T47D (cell line): ENCODE measurements around the gene SYNM.
A peak's percentile ranks its signal among the peaks of the same experiment; 100 is the strongest.

Experiments used
- DNase-seq, 2 experiments: peaks; one replicate each; pipeline versions ENCODE4 v3.0.0 to v3.0.0-alpha.2; 2011 to 2012; ENCODE audit warnings: low read depth in 1 of 2, low spot score in 1 of 2
- JUND ChIP-seq: IDR thresholded peaks from 2 replicates; pipeline ENCODE4 v1.6.1; 2012; ENCODE audit warnings: low read depth
- in situ Hi-C: cut with HindIII; loops from 2 replicates; pipeline ENCODE4 v1.10.0; 2016; ENCODE audit warnings: low sequenced_read_pairs, low pct_unique_long_range_greater_than_20kb

The SYNM gene

GRCh38 chr15:99134317-99134821, 29.5 kb downstream of the SYNM start:
- DNase-seq = no peak
- in situ Hi-C loops = no loop called here
- no peak for TF ChIP-seq JUND

GRCh38 chr15:99135194-99135593, 30.3 kb downstream of the SYNM start:
- DNase-seq = no peak
- in situ Hi-C loops = no loop called here
- TF ChIP-seq JUND = no peak

DNA sequence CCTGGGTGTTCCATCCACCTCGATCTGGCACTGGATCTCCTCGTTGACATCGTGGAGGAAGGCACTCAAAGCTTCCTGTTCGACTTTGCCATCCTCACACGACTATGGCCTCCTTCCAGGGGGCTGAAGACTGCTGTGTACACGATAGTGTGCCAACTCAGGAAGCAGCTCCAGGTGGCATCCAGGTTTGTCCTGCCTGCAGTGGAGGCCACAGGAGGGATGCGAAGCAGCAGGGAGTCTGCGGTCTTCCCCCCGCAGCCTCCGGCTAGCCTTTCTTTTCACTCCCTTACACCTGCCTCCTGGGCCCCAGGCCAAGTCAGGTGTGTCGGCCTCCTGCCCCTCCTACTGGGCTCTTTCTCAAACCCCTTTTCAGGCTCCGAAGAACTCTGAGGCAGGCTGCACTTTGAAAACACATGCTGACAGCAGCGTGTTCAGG, 32.2 kb downstream of the SYNM start:
- TF ChIP-seq JUND = no peak
- in situ Hi-C loops = no loop called here
- DNase-seq = no peak

DNA sequence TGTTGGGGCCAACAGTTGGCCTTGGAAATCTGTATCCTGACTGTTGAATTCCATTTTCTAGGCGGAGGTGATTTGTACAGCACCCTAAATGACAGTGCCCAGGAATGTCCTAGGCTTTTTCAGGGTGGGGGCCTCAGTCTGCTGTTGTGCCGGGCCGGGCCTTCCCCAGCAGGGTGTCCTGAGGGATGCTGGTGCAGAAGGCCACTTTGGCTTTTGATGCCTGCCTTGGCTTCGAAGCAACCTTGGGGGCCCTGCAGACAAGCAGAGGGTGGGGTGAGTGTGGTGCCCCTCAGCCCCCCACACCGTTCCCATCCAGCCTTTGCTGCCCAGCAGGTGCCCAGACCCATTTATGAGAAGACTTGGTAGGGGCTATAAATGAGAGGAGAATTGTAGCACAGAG, 33.0 kb downstream of the SYNM start:
- TF ChIP-seq JUND = no peak
- in situ Hi-C loops = no loop called here
- no peak for DNase-seq

GRCh38 chr15:99138491-99138982, 33.7 kb downstream of the SYNM start:
- TF ChIP-seq JUND = no peak
- DNase-seq = no peak
- in situ Hi-C loops = no loop called here

DNA sequence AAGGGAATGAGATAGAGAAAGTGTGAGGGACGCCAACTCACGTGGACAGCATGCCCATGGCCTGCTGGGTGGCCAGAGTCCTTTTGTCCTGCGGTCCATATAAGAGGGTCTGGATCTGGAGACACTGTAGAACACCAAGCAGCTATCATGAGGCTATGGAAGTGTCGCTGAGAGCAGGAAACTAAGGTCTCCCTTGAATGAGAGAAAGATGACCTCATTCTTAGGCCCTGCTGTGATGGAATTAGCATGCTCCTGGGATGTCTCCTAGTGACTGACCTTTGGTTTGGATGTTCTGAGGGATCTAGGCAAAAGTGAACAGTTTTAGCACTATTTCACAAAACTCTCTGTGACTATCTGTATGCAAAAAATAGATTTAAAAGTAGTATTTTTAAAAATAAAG, 34.4 kb downstream of the SYNM start:
- no peak for TF ChIP-seq JUND
- in situ Hi-C loops = no loop called here
- no peak for DNase-seq

GRCh38 chr15:99140590-99140989, 35.7 kb downstream of the SYNM start:
- in situ Hi-C loops = no loop called here
- DNase-seq = no peak
- TF ChIP-seq JUND = no peak

- no peak for DNase-seq
- in situ Hi-C loops = no loop called here
- no peak for TF ChIP-seq JUND
Measured at GRCh38 chr15:99141943-99142342, 37.1 kb downstream of the SYNM start.

DNA sequence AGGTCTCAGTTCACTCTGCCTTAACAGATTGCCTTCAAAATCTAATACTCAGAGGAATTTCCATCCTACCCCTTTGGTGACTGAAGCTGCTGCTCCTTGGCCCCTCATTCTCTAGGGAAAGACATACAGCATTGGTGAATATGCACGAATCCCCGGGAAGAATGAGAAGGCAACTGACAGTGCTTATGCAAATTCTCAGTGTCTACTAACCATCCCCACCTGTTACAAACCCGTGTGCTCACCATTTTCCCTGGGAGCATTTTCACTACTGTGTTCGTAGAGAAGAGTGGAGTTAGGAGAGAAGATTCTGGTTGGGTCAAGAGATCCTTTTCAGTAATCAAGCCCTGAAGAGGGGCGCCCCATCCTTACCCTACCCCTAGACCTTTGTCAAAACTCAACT, 37.7 kb downstream of the SYNM start:
- in situ Hi-C loops = no loop called here
- no peak for TF ChIP-seq JUND
- DNase-seq = no peak

- TF ChIP-seq JUND = no peak
- no peak for DNase-seq
- in situ Hi-C loops = no loop called here
Measured at GRCh38 chr15:99143242-99143641, 38.4 kb downstream of the SYNM start.

DNA sequence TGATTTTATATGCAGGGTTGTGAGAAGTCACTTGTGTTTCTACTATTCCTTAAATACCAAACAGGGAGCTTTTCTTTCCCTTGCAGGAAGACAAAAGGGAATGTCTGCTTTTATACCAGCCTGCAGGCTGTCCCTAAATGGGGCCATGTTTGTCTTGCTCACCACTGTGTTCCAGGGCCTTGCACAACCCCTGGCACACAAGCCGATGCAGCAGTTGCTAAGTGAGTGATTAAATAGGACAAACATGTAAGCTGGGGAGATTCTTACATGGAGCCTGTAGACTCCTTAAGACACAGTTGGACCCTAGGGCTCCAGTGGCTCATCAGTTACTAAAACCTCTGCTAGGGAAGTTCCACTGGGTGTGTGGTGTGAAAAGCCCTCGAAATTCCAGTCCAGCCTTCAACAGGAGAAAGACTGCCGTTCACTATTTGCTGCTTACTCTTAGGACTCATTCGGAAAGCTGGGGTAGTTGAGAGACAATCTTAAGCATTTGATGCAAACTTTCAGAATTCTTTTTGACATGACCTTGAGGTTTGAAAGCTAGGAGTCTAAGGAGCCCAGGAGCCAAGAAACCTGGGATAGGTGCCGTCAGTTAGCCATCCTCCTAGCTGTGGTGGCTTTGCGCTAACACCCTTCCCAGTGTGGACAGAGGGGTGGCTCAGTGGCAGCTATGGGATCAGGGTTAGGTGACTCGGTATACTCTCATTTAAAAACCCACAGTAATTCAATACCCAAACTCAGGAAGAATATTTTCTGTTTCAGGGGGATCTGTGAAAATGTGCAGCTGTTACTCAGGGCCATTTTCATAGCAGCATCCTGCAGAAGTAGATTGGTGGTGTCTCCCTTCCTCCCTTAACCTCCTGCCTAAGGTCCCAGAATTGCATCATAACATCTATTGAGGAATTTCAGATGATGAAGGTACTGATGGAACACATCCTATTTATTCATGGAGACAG, 39.1 kb downstream of the SYNM start:
- DNase-seq = peak in 1 of 2 experiments; percentile 49
- TF ChIP-seq JUND = no peak
- in situ Hi-C loops = no loop called here

DNA sequence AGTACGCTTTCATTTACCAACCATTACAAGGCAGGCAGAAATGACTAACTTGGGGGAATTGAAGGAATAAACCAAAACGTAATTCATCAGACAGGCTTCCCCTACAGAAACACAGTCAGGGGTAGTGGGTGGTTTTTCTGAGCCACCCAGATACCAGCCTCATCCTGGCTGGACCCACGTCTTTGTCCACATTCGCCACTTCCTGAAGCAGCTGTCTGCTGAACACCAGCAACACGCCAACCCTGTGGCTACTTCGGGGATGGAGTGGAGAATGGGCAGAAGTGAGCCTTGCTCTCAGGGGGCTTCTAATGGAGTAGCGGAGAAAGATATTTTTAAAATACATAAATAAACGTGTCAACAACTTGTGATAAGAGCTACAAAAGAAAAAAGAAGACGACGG, 40.1 kb downstream of the SYNM start:
- in situ Hi-C loops = no loop called here
- no peak for TF ChIP-seq JUND
- no peak for DNase-seq

DNA sequence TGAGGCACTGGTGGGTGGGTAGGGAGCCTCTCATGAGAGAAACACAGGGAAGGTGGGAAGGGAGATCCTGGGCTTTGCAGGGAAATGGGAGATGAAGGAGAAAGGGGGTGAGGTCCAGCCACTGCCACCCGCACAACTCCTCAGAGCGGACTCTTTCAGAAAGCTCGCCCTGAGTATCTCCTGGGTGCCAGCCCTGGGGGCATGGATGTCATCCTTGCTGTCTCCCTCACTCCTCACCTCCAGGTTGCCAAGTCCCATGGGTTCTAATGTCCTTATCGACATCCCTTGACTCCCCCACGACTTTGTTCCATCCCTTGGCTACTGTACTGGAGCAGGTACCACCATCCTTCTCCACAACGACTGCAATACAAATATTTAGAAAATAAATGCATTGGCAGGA, 40.9 kb downstream of the SYNM start:
- TF ChIP-seq JUND = no peak
- in situ Hi-C loops = no loop called here

More for the DNA sequence above, 40.9 kb downstream of the SYNM start:
- no peak for DNase-seq
